Ovary (tissue), 9 donors: ENCODE data around the gene ERP27. TPM values are rescaled to one million over a fixed set of nuclear protein-coding genes. Genes with fewer than 3 reads are reported as not detected.

Source experiments
- DNase-seq, 5 donors: peaks; one replicate each; pipeline ENCODE4 v3.0.0-alpha.2; 2019 to 2020
- H3K27ac ChIP-seq, 2 donors: fragments of 200-600 bp; one replicate each; pipeline versions ENCODE4 v1.5.1 to v1.8.0; 2019 to 2022
- H3K27me3 ChIP-seq: fragments of 200-600 bp; one replicate; pipeline ENCODE4 v1.8.0; 2022
- H3K36me3 ChIP-seq: fragments of 200-600 bp; sonication (generic); one replicate; pipeline ENCODE4 v1.5.1; 2019
- H3K4me1 ChIP-seq: one replicate; pipeline ENCODE4 v1.8.1; 2013; ENCODE audit warnings: mild to moderate bottlenecking, moderate library complexity; ENCODE audit not compliant: insufficient read depth
- H3K4me3 ChIP-seq: fragments of 200-600 bp; sonication (generic); one replicate; pipeline ENCODE4 v1.5.1; 2017
- H3K9me3 ChIP-seq, 2 donors: fragments of 200-600 bp in 1 of 2; sonication (generic) in 1 of 2; one replicate each; pipeline versions ENCODE4 v1.5.1 to v1.8.1; 2013 to 2019; ENCODE audit warnings: mild to moderate bottlenecking in 1 of 2, moderate library complexity in 1 of 2
- CTCF ChIP-seq, 3 donors: fragments of 450-650 bp in 2 of 3; fragments of 200-600 bp in 1 of 3; IDR thresholded peaks; one replicate each; pipeline versions ENCODE4 v1.5.1 to v1.8.0; 2016 to 2022; ENCODE audit warnings: antibody characterized with exemption in 3 of 3, mild to moderate bottlenecking in 1 of 3
- EP300 ChIP-seq: sonication (generic); formaldehyde crosslinking; IDR thresholded peaks from one replicate; pipeline ENCODE4 v1.6.1; 2017; ENCODE audit warnings: antibody characterized with exemption
- POLR2A ChIP-seq: fragments of 450-650 bp; IDR thresholded peaks from one replicate; pipeline ENCODE4 v1.6.1; 2017; ENCODE audit warnings: antibody characterized with exemption, mild to moderate bottlenecking, moderate library complexity
- WGBS, 3 donors: extraction: QIAGEN DNeasy Blood & Tissue Kit in 1 of 3; methylation state at CpG; one replicate each; pipeline versions ENCODE4 v1.1.5 to v1.1.7; 2013 to 2017; 5-methylcytosine and 5-hydroxymethylcytosine counted together
- intact Hi-C, 4 donors: fragments of 100-400 bp; cut with DNase I; formaldehyde crosslinking; loops; one replicate each; pipeline versions ENCODE4 v1.11.0 to v1.15.1; 2022 to 2023
- polyA plus RNA-seq, 2 donors: library from polyadenylated mRNA; stranded (reverse); fragments of 200-250 nt in 1 of 2; fragments of 350-450 nt in 1 of 2; fragmentation: Illumina TruSeq in 1 of 2; extraction: RNeasy Lipid Tissue Mini Kit (QIAGEN cat#74804) in 1 of 2; gene quantifications; one replicate each; pipeline ENCODE4 v1.2.3, GENCODE V29; 2013 to 2014
- total RNA-seq, 7 donors: library from RNA; depleted of rRNA in 2 of 7; stranded (reverse); fragments of >200 nt in 2 of 7; fragmentation: NEBNext Ultra II Directional in 3 of 7; extraction: Animal tissue kit (Norgen Biotek cat#: 25700) in 3 of 7; gene quantifications; one replicate each; pipeline versions ENCODE4 v1.1.0 to v1.2.4, GENCODE V29; 2016 to 2023
- donor health status: DM: no; HTN: no; CAD: no; lungs with moderate emphysema.
- donor health status: DM: no; HTN: no; CAD: no.
- donor health status: Bipolar disorder and iron deficiency.
- donor health status: DM: yes; HTN: yes; CAD: no.
- donor health status: DM: no; HTN: no; CAD: no.
- donor health status: DM: yes; HTN: yes; CAD: no.

ERP27 gene
- total and polyA plus RNA-seq, 9 donors = 0.35 to 83.8 (median 1.9) TPM; not detected in 1

GRCh38 chr12:14984036-14984435 lies 45.7 kb upstream of the ERP27 start:
- no peaks in the 10 kb centered on the region for H3K27me3 ChIP-seq
- no peaks in the 10 kb centered on the region for H3K4me1 ChIP-seq
- DNase-seq = no peak
- 84 to 88% (median 88%) methylated on average over 1 of the region's 1 CpG for whole genome bisulfite sequencing, 3 donors
- intact Hi-C loops = loop anchor here in 1 of 4 donors (5.0 to 10.0 kb wide), 2 partner anchors 49 to 132 kb away; partner anchors contain the start of gene ERP27
- H3K9me3 ChIP-seq = no peaks in the 10 kb centered on the region
- TF ChIP-seq POLR2A (no peak), CTCF (IDR thresholded peaks at IDR 0.05) (no peak), EP300 (no peak)
- H3K4me3 ChIP-seq = no peak overlapping the region
- no peak overlapping the region for H3K27ac ChIP-seq
- H3K36me3 ChIP-seq = no peaks in the 10 kb centered on the region

GRCh38 chr12:14982991-14983390 lies 44.7 kb upstream of the ERP27 start:
- DNase-seq = no peak
- TF ChIP-seq EP300 (no peak), CTCF (IDR thresholded peaks at IDR 0.05) (no peak), POLR2A (no peak)
- intact Hi-C loops = loop anchor here in 1 of 4 donors (5.0 to 10.0 kb wide), 2 partner anchors 48 to 131 kb away; partner anchors contain the start of gene ERP27

GRCh38 chr12:14982562-14982961 lies 44.2 kb upstream of the ERP27 start:
- no peak for TF ChIP-seq POLR2A
- no peak for TF ChIP-seq EP300
- TF ChIP-seq CTCF (IDR thresholded peaks at IDR 0.05) = no peak
- Histone ChIP-seq H3K27me3 (no peaks in the 10 kb centered on the region), H3K36me3 (no peaks in the 10 kb centered on the region), H3K27ac (no peak overlapping the region), H3K4me3 (no peak overlapping the region), H3K9me3 (no peaks in the 10 kb centered on the region), H3K4me1 (no peaks in the 10 kb centered on the region)
- WGBS, 3 donors = 82 to 88% (median 87%) methylated on average over 1 of the region's 1 CpG
- intact Hi-C loops = loop anchor here in 1 of 4 donors (5.0 to 10.0 kb wide), 2 partner anchors 48 to 130 kb away; partner anchors contain the start of gene ERP27
- DNase-seq = no peak

More at GRCh38 chr12:14982991-14983390, 44.7 kb upstream of the ERP27 start:
- Histone ChIP-seq H3K4me3 (no peak overlapping the region), H3K4me1 (no peaks in the 10 kb centered on the region), H3K9me3 (no peaks in the 10 kb centered on the region), H3K27me3 (no peaks in the 10 kb centered on the region), H3K36me3 (no peaks in the 10 kb centered on the region), H3K27ac (no peak overlapping the region)
- 79 to 85% (median 83%) methylated on average over 2 of the region's 2 CpGs for WGBS, 3 donors

- H3K27me3 ChIP-seq = no peaks in the 10 kb centered on the region
- H3K4me3 ChIP-seq = no peak overlapping the region
- TF ChIP-seq POLR2A (no peak), EP300 (no peak), CTCF (IDR thresholded peaks at IDR 0.05) (no peak)
- intact Hi-C loops = loop anchor here in 1 of 4 donors (5.0 to 10.0 kb wide), 2 partner anchors 46 to 129 kb away; partner anchors contain the start of gene ERP27
- H3K27ac ChIP-seq = no peak overlapping the region
- H3K4me1 ChIP-seq = no peaks in the 10 kb centered on the region
- H3K9me3 ChIP-seq = no peaks in the 10 kb centered on the region
- DNase-seq = no peak
- no peaks in the 10 kb centered on the region for H3K36me3 ChIP-seq
- WGBS, 3 donors = 94 to 97% (median 95%) methylated on average over 2 of the region's 2 CpGs
These were observed 42.7 kb upstream of the ERP27 start for GRCh38 chr12:14981049-14981448.
